ENCODE data around the gene AAGAB.

The AAGAB gene

GRCh38 chr15:67244971-67245478, 9.4 kb downstream of the AAGAB start:
- Histone ChIP-seq H3K79me2 (ENCODE audit: low read length) (peaks cover 73% of the 10 kb centered on the region), H3K27me3 (ENCODE audit: low read depth, low read length) (no peaks in the 10 kb centered on the region), H3K9ac (ENCODE audit: low read length) (no peak overlapping the region), H4K20me1 (ENCODE audit: insufficient read depth, low read length) (0 out of 2 replicates have a peak, but pooled peaks cover 3% of the 10 kb centered on the region), H3K4me3 (ENCODE audit: low read length) (no peak overlapping the region), H3K36me3 (replicated peaks; ENCODE audit: low read depth, low read length) (peaks cover 35% of the 10 kb centered on the region), H3K27ac (ENCODE audit: low read length) (no peak overlapping the region), H3K9me3 (ENCODE audit: insufficient read depth, low read length) (no peaks in the 10 kb centered on the region), H3K4me1 (ENCODE audit: low read length) (peaks cover 33% of the 10 kb centered on the region), H3K4me2 (ENCODE audit: low read length) (no peak overlapping the region), H2AFZ (ENCODE audit: low read depth, low read length) (no peak overlapping the region)
- TF ChIP-seq CTCF (IDR thresholded peaks at IDR 0.05; ENCODE audit: low read depth, low read length): no peak
- TF ChIP-seq EZH2phosphoT487 (IDR thresholded peaks at IDR 0.05; ENCODE audit: low read depth): no peak

DNA sequence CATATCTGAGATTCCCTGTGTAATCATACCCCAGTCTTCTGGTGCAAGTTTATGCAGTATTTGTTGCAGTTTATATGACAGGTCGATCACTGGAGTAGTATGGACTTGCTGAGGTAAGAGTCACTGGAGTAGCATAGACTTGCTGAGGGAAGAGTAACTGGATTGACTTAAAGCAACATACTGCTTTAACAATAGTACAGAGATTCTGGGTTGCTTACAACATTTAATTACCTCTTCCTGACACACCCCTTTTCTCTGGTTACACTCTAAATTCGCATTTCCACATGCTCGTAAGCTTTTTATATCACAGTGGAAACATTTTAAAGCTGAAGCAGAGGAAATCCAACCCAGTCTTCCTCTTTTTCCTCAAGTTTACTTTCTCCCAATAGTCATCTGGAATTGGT, 11.8 kb downstream of the AAGAB start:
- H3K27me3 ChIP-seq (ENCODE audit: low read depth, low read length): no peaks in the 10 kb centered on the region
- peak overlapping the region; percentile 51 for H3K4me3 ChIP-seq (ENCODE audit: low read length)
- H3K4me2 ChIP-seq (ENCODE audit: low read length): peak overlapping the region; percentile 57
- H3K9ac ChIP-seq (ENCODE audit: low read length): peak overlapping the region; percentile 5; the same call in 1 of the 2 replicates
- no peaks in the 10 kb centered on the region for H3K9me3 ChIP-seq (ENCODE audit: insufficient read depth, low read length)
- peaks cover 46% of the 10 kb centered on the region for H3K4me1 ChIP-seq (ENCODE audit: low read length)
- H3K36me3 ChIP-seq (replicated peaks; ENCODE audit: low read depth, low read length): peaks cover 32% of the 10 kb centered on the region
- H3K79me2 ChIP-seq (ENCODE audit: low read length): peaks cover 72% of the 10 kb centered on the region
- 0 out of 2 replicates have a peak, but pooled peaks cover 3% of the 10 kb centered on the region for H4K20me1 ChIP-seq (ENCODE audit: insufficient read depth, low read length)
- H3K27ac ChIP-seq (ENCODE audit: low read length): peak overlapping the region; percentile 91
- TF ChIP-seq EZH2phosphoT487 (IDR thresholded peaks at IDR 0.05; ENCODE audit: low read depth): no peak
- TF ChIP-seq CTCF (IDR thresholded peaks at IDR 0.05; ENCODE audit: low read depth, low read length): no peak
- no peak overlapping the region for H2AFZ ChIP-seq (ENCODE audit: low read depth, low read length)

DNA sequence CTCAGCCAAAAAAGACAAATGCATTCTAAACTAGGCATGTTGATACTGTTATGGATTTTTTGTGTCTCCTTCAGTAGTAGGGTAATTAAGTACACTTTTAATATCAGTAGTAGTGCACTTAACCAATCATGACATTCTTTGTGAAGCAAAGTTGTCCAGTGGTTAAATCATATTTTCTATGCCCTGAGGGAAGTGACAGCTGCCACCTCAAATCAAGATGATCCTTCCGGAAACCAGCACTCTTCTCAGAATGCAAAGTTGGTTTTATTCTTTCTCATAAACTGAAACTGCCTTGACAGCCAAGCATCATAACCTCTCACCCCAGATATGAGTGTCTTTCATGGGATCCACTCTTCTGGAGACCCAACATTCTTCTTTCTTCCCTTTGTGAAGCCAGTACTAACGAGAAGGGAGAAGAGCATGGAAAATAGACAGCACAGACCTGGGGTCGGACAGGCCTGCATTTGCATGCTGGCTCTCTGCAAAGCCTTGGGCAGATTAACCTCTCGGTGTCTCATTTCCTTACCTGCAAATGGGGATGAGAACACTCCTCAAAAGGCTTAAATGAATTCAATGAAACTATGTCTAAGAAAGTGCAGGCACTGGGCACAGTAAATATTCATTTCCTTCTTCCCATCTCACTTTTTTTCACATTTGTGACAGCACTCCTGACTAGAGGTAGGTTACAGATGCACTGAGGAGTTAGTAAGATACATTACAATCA, 13.2 kb downstream of the AAGAB start:
- 0 out of 2 replicates have a peak, but pooled peaks cover 3% of the 10 kb centered on the region for H4K20me1 ChIP-seq (ENCODE audit: insufficient read depth, low read length)
- no peak overlapping the region for H2AFZ ChIP-seq (ENCODE audit: low read depth, low read length)
- H3K9ac ChIP-seq (ENCODE audit: low read length): peak overlapping the region; percentile 67
- no peaks in the 10 kb centered on the region for H3K27me3 ChIP-seq (ENCODE audit: low read depth, low read length)
- no peaks in the 10 kb centered on the region for H3K9me3 ChIP-seq (ENCODE audit: insufficient read depth, low read length)
- H3K27ac ChIP-seq (ENCODE audit: low read length): peak overlapping the region; percentile 91
- H3K79me2 ChIP-seq (ENCODE audit: low read length): peaks cover 75% of the 10 kb centered on the region
- H3K4me2 ChIP-seq (ENCODE audit: low read length): peak overlapping the region; percentile 75
- H3K4me3 ChIP-seq (ENCODE audit: low read length): peak overlapping the region; percentile 68
- TF ChIP-seq EZH2phosphoT487 (IDR thresholded peaks at IDR 0.05; ENCODE audit: low read depth) (peak; percentile 64; the same call in 1 of the 2 replicates), CTCF (IDR thresholded peaks at IDR 0.05; ENCODE audit: low read depth, low read length) (no peak)
- peaks cover 46% of the 10 kb centered on the region for H3K4me1 ChIP-seq (ENCODE audit: low read length)
- peaks cover 27% of the 10 kb centered on the region for H3K36me3 ChIP-seq (replicated peaks; ENCODE audit: low read depth, low read length)
